Activated CD4-positive, alpha-beta memory T cell treated with anti-CD3 and anti-CD28 coated beads for 36 hours (primary cell): Measurements from ENCODE around the gene CLCN2. TPM values are rescaled to one million over a fixed set of nuclear protein-coding genes. Genes with fewer than 3 reads are reported as not detected.

Source experiments
- CTCF ChIA-PET: fragments of 350-600 bp; sonication (Branson Sonifier 250); formaldehyde crosslinking; loops from one replicate; lab custom pipeline; 2021; ENCODE audit warnings: antibody characterized with exemption, inconsistent platforms; lab: Charles Lee
- POLR2A ChIA-PET: fragments of 350-600 bp; sonication (Branson Sonifier 250); formaldehyde crosslinking; loops from one replicate; lab custom pipeline; 2021; ENCODE audit warnings: antibody characterized with exemption; lab: Charles Lee
- DNase-seq: peaks from one replicate; pipeline ENCODE4 v3.0.0-alpha.2; 2020
- H3K27ac Mint-ChIP-seq: one replicate; pipeline ENCODE4 v1.8.0; 2021; ENCODE audit warnings: mixed read lengths
- H3K27me3 Mint-ChIP-seq: one replicate; pipeline ENCODE4 v1.8.0; 2021; ENCODE audit warnings: mixed read lengths
- H3K36me3 Mint-ChIP-seq: one replicate; pipeline ENCODE4 v1.8.0; 2021; ENCODE audit warnings: mixed read lengths
- H3K4me1 Mint-ChIP-seq: one replicate; pipeline ENCODE4 v1.8.0; 2021; ENCODE audit warnings: low read depth, mixed read lengths
- H3K4me3 Mint-ChIP-seq: one replicate; pipeline ENCODE4 v1.8.0; 2021; ENCODE audit warnings: mild to moderate bottlenecking, mixed read lengths
- H3K9me3 Mint-ChIP-seq: one replicate; pipeline ENCODE4 v1.8.0; 2021; ENCODE audit warnings: mixed read lengths
- intact Hi-C: fragments of 100-400 bp; cut with micrococcal nuclease; formaldehyde crosslinking; loops from one replicate; pipeline ENCODE4 v1.15.1; 2023
- total RNA-seq, 2 experiments: library from RNA; stranded (reverse); gene quantifications; one replicate each; pipeline ENCODE4 v1.2.3, GENCODE V29; 2021

The CLCN2 gene
- total RNA-seq, 2 experiments from 2014 or later = 3.2 to 3.7 TPM

DNA sequence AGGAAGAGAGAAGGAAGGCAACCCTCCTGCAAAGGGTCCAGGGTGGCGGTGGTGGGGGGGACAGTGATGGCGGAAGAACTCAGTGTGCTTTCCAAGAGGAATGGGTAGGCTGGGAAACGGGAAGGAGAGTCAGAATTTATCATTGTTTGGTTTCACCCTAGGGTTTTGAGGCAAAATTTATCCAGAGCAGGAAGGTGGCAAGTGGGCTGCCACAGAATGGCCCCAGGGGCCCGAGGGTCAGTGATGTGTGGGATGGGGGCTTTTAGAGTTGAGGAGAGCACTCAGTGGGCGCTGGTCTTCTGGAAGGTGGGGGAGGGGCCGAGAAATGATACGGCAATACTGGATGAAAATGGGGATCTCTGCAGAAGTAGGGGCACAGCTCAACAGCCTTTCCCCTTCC, 23.4 kb downstream of the CLCN2 start:
- POLR2A ChIA-PET = interaction anchor here (1.1 kb wide), 1 partner anchor 24 kb away, joined by 4 read pairs; no protein-coding TSS in a partner anchor
- intact Hi-C loops = no loop called here
- H3K9me3 Mint-ChIP-seq = no peaks in the 10 kb centered on the region
- DNase-seq = no peak
- peaks cover 8% of the 10 kb centered on the region for H3K36me3 Mint-ChIP-seq
- CTCF ChIA-PET = interaction anchor here (0.6 to 3.3 kb wide), 3 partner anchors 16 to 71 kb away, joined by 3 to 23 read pairs (median 4); no protein-coding TSS in a partner anchor
- no peaks in the 10 kb centered on the region for H3K27me3 Mint-ChIP-seq
- no peak overlapping the region for H3K4me3 Mint-ChIP-seq
- H3K4me1 Mint-ChIP-seq = peaks cover 44% of the 10 kb centered on the region
- H3K27ac Mint-ChIP-seq = no peak overlapping the region

DNA sequence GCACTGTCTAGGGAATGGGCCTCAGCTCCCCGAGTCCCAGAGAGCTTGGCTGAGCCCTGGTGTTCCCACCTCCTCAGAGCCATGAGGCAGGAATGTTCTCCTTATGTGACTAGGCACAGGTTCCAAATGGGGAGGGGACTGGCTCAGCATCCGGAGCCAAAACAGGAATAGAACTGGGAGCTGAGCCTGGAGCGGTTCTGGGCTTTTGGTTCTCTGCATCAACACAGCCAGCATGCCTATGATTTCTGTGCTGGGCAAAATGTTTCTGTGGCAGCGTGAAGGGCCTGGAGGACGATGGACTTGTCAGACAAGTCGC, 24.0 kb downstream of the CLCN2 start, which contains the start of gene FAM131A:
Gene FAM131A, plus strand, starts transcription at position 202 of the 316 bp plus-strand sequence. Its CDS starts 31 bp downstream, at position 233.
- no peaks in the 10 kb centered on the region for H3K27me3 Mint-ChIP-seq
- peak within 1 kb of the TSS; percentile 77 for H3K27ac Mint-ChIP-seq
- H3K36me3 Mint-ChIP-seq = peaks cover 14% of the 10 kb centered on the region
- POLR2A ChIA-PET = interaction anchor here (1.4 kb wide), 1 partner anchor 11 kb away, joined by 10 read pairs; no protein-coding TSS in a partner anchor
- peaks cover 51% of the 10 kb centered on the region for H3K4me1 Mint-ChIP-seq
- peak within 1 kb of the TSS; percentile 81 for H3K4me3 Mint-ChIP-seq
- CTCF ChIA-PET = interaction anchor here (1.2 to 3.3 kb wide), 2 partner anchors 17 to 34 kb away, joined by 3 to 23 read pairs; no protein-coding TSS in a partner anchor
- no peaks in the 10 kb centered on the region for H3K9me3 Mint-ChIP-seq
- no peak for DNase-seq
- intact Hi-C loops = no loop called here

DNA sequence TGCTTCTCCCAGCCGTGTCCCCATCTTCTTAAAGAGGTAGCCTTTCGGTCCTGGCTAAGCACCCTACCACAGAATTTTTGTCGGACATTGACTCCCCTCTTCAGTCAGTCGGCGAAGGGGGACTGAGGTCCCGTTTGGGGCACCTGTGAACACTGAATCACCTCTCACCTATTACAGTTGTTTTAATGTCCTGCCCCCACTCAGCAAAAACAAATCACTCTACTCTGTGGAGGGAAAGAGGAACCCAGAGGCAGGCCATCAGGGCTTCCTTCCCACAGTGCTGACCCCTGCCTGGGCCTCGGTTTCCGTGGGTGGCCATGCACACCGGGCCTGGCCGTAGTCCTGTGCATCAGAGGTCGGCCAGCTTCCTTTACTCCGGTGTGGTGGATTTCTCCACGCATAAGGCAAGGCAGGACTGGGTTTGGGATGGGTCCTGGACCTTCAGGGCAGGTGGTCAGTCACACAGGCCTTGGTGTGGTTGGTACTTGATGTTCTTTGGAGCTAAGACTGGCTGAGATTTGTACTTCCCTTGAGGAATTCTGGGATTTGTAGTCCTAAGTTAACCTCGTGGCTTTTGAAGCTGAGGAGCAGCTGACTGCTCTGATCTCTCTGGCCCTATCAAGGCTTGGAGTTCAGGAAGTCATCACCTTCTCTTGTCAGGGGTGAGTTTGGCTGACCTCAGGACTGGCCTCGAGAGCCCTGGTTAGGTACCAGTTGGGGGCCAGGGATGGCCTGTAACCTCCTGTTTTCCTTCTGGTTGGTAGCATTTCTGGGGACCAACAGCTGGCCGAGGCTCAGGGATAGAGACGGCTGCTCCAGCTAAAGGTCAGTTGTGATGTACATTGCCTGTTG, 24.6 kb downstream of the CLCN2 start:
- peaks cover 19% of the 10 kb centered on the region for H3K36me3 Mint-ChIP-seq
- CTCF ChIA-PET = interaction anchor here (1.2 to 3.3 kb wide), 2 partner anchors 18 to 35 kb away, joined by 3 to 23 read pairs; no protein-coding TSS in a partner anchor
- H3K27me3 Mint-ChIP-seq = no peaks in the 10 kb centered on the region
- H3K4me3 Mint-ChIP-seq = peak overlapping the region; percentile 81
- no peak for DNase-seq
- POLR2A ChIA-PET = interaction anchor here (1.4 kb wide), 1 partner anchor 10 kb away, joined by 10 read pairs; no protein-coding TSS in a partner anchor
- peaks cover 54% of the 10 kb centered on the region for H3K4me1 Mint-ChIP-seq
- intact Hi-C loops = no loop called here
- no peaks in the 10 kb centered on the region for H3K9me3 Mint-ChIP-seq
- peak overlapping the region; percentile 77 for H3K27ac Mint-ChIP-seq

DNA sequence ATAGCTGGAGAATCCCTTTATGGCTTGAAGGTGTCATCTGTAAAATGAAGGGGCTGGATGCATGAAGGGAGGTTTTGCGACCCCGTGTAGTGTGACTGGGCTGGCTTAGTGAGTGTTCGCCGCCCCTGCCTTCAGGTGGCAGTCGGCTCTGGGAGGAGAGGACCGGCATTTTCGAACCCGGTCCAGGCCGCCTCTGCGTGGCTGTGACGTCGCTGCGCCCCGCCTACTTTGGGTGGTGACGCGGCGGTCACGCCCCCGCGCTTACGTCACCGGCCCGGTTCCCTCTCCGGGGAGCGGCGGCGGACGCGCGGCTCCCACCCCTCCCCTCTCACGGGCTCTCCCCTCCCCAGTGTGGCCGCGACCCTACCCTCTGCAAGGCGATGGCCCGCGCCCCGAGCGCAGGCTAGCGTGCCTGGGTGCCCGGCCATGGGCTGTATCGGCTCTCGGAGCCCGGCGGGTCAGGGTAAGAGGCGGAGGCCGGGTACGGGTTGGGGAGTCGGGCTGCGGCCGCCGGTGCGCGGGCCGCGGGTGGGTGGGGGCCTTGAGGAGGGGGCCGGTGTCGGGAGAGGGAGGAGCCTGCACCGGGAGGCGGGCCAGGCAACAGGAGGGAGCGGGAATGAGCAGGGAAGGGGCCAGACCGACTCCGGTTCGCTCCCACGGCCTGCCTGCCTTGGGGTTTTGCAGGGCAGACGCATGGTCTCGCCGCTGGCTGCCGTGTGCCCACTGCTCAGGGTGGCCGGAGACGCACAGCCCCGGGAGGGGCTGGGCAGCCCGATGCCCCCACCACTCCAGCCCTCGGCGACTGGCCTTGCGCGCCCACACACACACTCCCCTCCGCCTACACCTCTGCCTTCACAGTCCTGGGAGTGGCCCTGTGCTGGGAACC, 25.5 kb downstream of the CLCN2 start:
- H3K27ac Mint-ChIP-seq = peak overlapping the region; percentile 88
- no peaks in the 10 kb centered on the region for H3K9me3 Mint-ChIP-seq
- intact Hi-C loops = loop anchor here (1.0 kb wide), 3 partner anchors 11 to 27 kb away; no protein-coding TSS in a partner anchor
- H3K4me1 Mint-ChIP-seq = peaks cover 54% of the 10 kb centered on the region
- DNase-seq = peak; percentile 89
- POLR2A ChIA-PET = interaction anchor here (0.7 to 1.4 kb wide), 5 partner anchors 9 to 150 kb away, joined by 3 to 10 read pairs (median 3); partner anchors contain the start of gene ABCF3
- CTCF ChIA-PET = interaction anchor here (0.6 to 3.3 kb wide), 2 partner anchors 18 kb away, joined by 3 to 23 read pairs; no protein-coding TSS in a partner anchor
- peaks cover 28% of the 10 kb centered on the region for H3K36me3 Mint-ChIP-seq
- peak overlapping the region; percentile 81 for H3K4me3 Mint-ChIP-seq
- H3K27me3 Mint-ChIP-seq = no peaks in the 10 kb centered on the region

DNA sequence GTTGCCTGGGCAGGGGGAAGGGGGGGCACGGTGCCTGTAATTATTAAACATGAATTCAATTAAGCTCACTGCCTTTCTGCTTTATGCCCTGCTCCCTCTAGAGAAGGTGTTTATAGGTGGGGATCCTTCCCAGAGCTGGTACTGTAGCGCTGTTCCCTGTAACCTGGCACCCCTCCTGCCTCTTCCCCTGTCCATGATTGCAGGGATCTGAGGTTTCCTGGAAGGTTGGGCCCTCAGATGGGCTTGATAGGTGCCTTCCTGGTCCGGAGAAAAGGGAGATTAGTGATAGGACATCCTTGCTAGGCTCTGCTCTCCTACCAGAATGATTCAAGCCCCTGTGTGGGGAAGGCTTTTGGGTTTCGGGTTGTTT, 26.1 kb downstream of the CLCN2 start:
- H3K4me3 Mint-ChIP-seq = peak overlapping the region; percentile 81
- intact Hi-C loops = loop anchor here (1.0 kb wide), 3 partner anchors 10 to 28 kb away; no protein-coding TSS in a partner anchor
- H3K9me3 Mint-ChIP-seq = no peaks in the 10 kb centered on the region
- H3K36me3 Mint-ChIP-seq = peaks cover 32% of the 10 kb centered on the region
- peaks cover 54% of the 10 kb centered on the region for H3K4me1 Mint-ChIP-seq
- no peaks in the 10 kb centered on the region for H3K27me3 Mint-ChIP-seq
- no peak for DNase-seq
- CTCF ChIA-PET = interaction anchor here (0.6 kb wide), 1 partner anchor 19 kb away, joined by 3 read pairs; no protein-coding TSS in a partner anchor
- POLR2A ChIA-PET = interaction anchor here (0.7 to 1.3 kb wide), 4 partner anchors 8 to 149 kb away, joined by 3 to 5 read pairs (median 3); partner anchors contain the start of gene ABCF3
- H3K27ac Mint-ChIP-seq = peak overlapping the region; percentile 88

GRCh38 chr3:184334470-184335158, 26.8 kb downstream of the CLCN2 start:
- CTCF ChIA-PET = no interaction called here
- Mint-ChIP-seq H3K27ac (peak overlapping the region; percentile 76), H3K36me3 (peaks cover 36% of the 10 kb centered on the region), H3K27me3 (no peaks in the 10 kb centered on the region), H3K4me1 (peaks cover 54% of the 10 kb centered on the region), H3K9me3 (no peaks in the 10 kb centered on the region), H3K4me3 (no peak overlapping the region)
- DNase-seq = peak; percentile 68
- POLR2A ChIA-PET = interaction anchor here (1.3 kb wide), 1 partner anchor 9 kb away, joined by 5 read pairs; no protein-coding TSS in a partner anchor
- intact Hi-C loops = loop anchor here (1.0 kb wide), 3 partner anchors 9 to 29 kb away; no protein-coding TSS in a partner anchor

DNA sequence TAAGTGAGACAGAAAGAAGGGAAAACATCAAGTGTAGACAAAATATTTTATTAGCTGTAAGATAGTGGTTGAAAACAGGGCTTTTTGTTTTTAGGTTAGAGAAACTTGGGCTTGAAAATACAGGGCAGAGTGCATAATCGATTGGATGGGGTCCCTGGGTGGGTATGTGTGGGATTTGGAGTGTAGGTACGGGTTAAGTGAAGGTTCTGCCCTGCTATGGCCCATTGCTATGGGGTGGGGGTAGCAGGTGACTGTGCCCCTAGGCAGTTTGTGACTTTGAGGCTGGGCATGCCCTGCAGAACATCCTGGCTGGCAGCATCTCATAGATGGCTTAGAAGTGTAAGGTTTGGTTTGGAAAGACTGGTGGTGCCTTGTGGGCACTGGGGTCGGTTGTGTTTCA, 27.7 kb downstream of the CLCN2 start:
- intact Hi-C loops = no loop called here
- ChIA-PET CTCF (interaction anchor here (0.6 kb wide), 1 partner anchor 47 kb away, joined by 4 read pairs; no protein-coding TSS in a partner anchor), POLR2A (no interaction called here)
- Mint-ChIP-seq H3K9me3 (no peaks in the 10 kb centered on the region), H3K27ac (peak overlapping the region; percentile 76), H3K27me3 (no peaks in the 10 kb centered on the region), H3K36me3 (peaks cover 44% of the 10 kb centered on the region), H3K4me3 (no peak overlapping the region), H3K4me1 (peaks cover 54% of the 10 kb centered on the region)
- no peak for DNase-seq

- Mint-ChIP-seq H3K27ac (peak overlapping the region; percentile 76), H3K9me3 (no peaks in the 10 kb centered on the region), H3K27me3 (no peaks in the 10 kb centered on the region), H3K36me3 (peaks cover 49% of the 10 kb centered on the region), H3K4me3 (no peak overlapping the region), H3K4me1 (peaks cover 54% of the 10 kb centered on the region)
- ChIA-PET CTCF (interaction anchor here (0.6 kb wide), 1 partner anchor 46 kb away, joined by 4 read pairs; no protein-coding TSS in a partner anchor), POLR2A (no interaction called here)
- DNase-seq = no peak
- intact Hi-C loops = no loop called here
Measured at GRCh38 chr3:184333190-184333589, 28.2 kb downstream of the CLCN2 start.

DNA sequence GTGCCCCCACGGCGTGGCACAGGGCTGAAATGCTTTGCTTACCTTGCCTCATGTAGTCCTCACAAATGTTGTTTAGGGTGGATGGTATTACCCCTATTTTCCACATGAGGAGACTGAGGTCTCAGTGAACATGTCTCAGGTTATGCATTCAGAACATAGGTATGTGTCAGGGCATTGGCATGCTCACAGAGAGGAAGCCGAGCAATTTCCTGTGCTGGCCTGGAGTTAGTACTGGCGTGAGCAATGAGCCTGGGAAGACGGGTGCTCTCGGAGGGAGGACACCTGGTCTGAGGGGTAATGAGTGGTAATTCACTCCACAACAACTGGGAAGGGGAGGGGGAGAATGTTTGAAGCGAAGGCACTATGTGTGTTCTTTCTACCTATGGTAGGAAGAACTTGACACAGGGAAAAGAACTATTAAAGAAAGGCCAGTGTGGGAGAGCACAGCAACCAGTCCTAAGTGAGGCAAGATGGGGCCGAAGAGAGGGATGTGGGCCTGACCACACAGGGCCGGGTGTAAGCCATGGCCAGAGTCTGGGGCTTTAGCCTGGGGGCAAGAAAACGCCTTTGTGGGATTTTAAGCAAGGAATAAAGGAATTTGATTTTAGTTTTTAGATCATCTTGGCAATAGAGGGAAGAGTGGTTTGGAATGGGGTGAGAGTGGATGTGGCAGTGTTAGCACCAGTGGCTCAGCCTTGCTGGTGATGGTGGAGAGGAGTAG, 28.9 kb downstream of the CLCN2 start:
- Mint-ChIP-seq H3K4me3 (no peak overlapping the region), H3K36me3 (peaks cover 55% of the 10 kb centered on the region), H3K9me3 (no peaks in the 10 kb centered on the region), H3K27ac (peak overlapping the region; percentile 76), H3K27me3 (no peaks in the 10 kb centered on the region), H3K4me1 (peaks cover 49% of the 10 kb centered on the region)
- intact Hi-C loops = no loop called here
- ChIA-PET CTCF (no interaction called here), POLR2A (no interaction called here)
- no peak for DNase-seq

DNA sequence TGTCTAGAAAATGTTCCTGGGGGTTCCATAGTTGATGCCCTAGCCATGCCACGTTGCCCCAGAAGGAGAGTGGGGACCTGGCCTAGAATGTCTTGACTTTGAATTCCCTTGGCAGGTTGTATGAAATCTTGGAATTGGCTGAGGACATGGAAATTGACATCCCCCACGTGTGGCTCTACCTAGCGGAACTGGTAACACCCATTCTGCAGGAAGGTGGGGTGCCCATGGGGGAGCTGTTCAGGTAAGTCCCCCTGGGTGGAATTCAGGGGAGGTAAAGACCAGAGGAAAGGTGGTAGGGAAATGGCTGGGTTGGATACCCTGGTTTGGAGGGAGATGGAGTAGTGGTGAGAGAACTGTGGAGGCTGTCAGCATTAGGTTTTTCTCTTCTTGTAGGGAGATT, 32.9 kb downstream of the CLCN2 start:
- Mint-ChIP-seq H3K9me3 (no peaks in the 10 kb centered on the region), H3K4me3 (no peak overlapping the region), H3K27ac (no peak overlapping the region), H3K4me1 (peaks cover 37% of the 10 kb centered on the region), H3K36me3 (peaks cover 86% of the 10 kb centered on the region), H3K27me3 (no peaks in the 10 kb centered on the region)
- intact Hi-C loops = no loop called here
- CTCF ChIA-PET = no interaction called here
- POLR2A ChIA-PET = interaction anchor here (0.9 to 3.8 kb wide), 2 partner anchors 8 to 23 kb away, joined by 3 to 10 read pairs; partner anchors contain the start of gene FAM131A
- DNase-seq = no peak
